Uterus (tissue), 2 donors: Measurements from ENCODE around the gene JOSD1.

Experiments used
- POLR2A ChIP-seq, 2 donors: fragments of 450-650 bp; IDR thresholded peaks; one replicate each; pipeline ENCODE4 v1.6.1; 2016; ENCODE audit warnings: antibody characterized with exemption in 2 of 2, mild to moderate bottlenecking in 1 of 2, moderate library complexity in 1 of 2
- TF ChIP-seq, protein P1 (sequence below), 4 experiments: fragments of 200-600 bp in 2 of 4; fragments of 450-650 bp in 2 of 4; sonication (generic) in 2 of 4; IDR thresholded peaks; one replicate each; pipeline ENCODE4 v1.5.1; 2016 to 2019; ENCODE audit warnings: antibody characterized with exemption in 4 of 4, mild to moderate bottlenecking in 2 of 4, moderate library complexity in 1 of 4

DNA sequence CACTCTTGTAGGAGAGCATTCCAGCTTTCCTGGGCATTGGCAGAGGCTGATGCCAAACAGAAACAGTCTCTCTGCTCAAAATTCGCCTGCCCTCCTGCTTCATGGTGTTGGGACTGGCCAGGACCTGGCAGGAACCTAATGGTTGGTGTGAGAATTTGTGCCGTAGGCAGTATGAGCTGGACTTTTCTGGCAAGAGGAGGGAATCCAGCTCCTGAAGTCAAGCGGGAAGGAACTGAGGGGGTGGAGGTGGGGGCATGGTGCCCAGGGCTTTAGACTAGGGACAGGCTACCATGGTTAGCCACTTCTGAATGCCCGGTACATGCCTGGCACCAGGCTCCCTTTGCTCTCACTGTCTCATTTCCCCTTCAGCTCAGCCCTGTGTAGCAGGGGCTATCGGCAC lies 25.9 kb downstream of the JOSD1 start:
- TF ChIP-seq, protein P1, sequence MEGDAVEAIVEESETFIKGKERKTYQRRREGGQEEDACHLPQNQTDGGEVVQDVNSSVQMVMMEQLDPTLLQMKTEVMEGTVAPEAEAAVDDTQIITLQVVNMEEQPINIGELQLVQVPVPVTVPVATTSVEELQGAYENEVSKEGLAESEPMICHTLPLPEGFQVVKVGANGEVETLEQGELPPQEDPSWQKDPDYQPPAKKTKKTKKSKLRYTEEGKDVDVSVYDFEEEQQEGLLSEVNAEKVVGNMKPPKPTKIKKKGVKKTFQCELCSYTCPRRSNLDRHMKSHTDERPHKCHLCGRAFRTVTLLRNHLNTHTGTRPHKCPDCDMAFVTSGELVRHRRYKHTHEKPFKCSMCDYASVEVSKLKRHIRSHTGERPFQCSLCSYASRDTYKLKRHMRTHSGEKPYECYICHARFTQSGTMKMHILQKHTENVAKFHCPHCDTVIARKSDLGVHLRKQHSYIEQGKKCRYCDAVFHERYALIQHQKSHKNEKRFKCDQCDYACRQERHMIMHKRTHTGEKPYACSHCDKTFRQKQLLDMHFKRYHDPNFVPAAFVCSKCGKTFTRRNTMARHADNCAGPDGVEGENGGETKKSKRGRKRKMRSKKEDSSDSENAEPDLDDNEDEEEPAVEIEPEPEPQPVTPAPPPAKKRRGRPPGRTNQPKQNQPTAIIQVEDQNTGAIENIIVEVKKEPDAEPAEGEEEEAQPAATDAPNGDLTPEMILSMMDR (IDR thresholded peaks at IDR 0.05) = no peak
- no peak for TF ChIP-seq POLR2A (IDR thresholded peaks at IDR 0.05)
